Urinary bladder (tissue), 2 donors: ENCODE results near the gene TXNIP. TPM values are rescaled to one million over a fixed set of nuclear protein-coding genes. Genes with fewer than 3 reads are reported as not detected.

Experiments
- polyA plus RNA-seq: library from polyadenylated mRNA; stranded (reverse); fragments of 200-250 nt; gene quantifications from one replicate; pipeline ENCODE4 v1.2.3, GENCODE V29; 2013
- total RNA-seq: library from RNA; depleted of rRNA; stranded (reverse); fragments of >200 nt; gene quantifications from one replicate; pipeline ENCODE4 v1.2.3, GENCODE V29; 2014
- donor health status: healthy.

Gene TXNIP
- total and polyA plus RNA-seq, 2 donors: 920 to 1,029 TPM

Other genes starting within 250 kb of the TXNIP start
- gene RNF115, start 172.5 kb downstream of the TXNIP start, total RNA-seq: 32.4 TPM
- gene RNF115, start 172.5 kb downstream of the TXNIP start, polyA plus RNA-seq: 9.1 TPM
- 25.6 TPM for gene POLR3C, start 172.4 kb downstream of the TXNIP start, total RNA-seq
- gene POLR3C, start 172.4 kb downstream of the TXNIP start, polyA plus RNA-seq: 23.5 TPM
- 5.9 TPM for gene NUDT17, start 150.9 kb downstream of the TXNIP start, total RNA-seq
- gene NUDT17, start 150.9 kb downstream of the TXNIP start, polyA plus RNA-seq: 5.0 TPM
- 27.0 TPM for gene PIAS3, start 137.5 kb downstream of the TXNIP start, total RNA-seq
- gene PIAS3, start 137.5 kb downstream of the TXNIP start, polyA plus RNA-seq: 48.1 TPM
- 2.2 TPM for gene ANKRD35, start 110.7 kb downstream of the TXNIP start, total RNA-seq
- 13.2 TPM for gene ANKRD35, start 110.7 kb downstream of the TXNIP start, polyA plus RNA-seq
- 3.5 TPM for gene ITGA10, start 86.5 kb downstream of the TXNIP start, total RNA-seq
- 6.2 TPM for gene ITGA10, start 86.5 kb downstream of the TXNIP start, polyA plus RNA-seq
- gene PEX11B, start 77.9 kb downstream of the TXNIP start, total RNA-seq: 26.4 TPM
- gene PEX11B, start 77.9 kb downstream of the TXNIP start, polyA plus RNA-seq: 29.9 TPM
- 51.3 TPM for gene RBM8A, start 69.1 kb downstream of the TXNIP start, total RNA-seq
- 107 TPM for gene RBM8A, start 69.1 kb downstream of the TXNIP start, polyA plus RNA-seq
- gene LIX1L, start 38.6 kb downstream of the TXNIP start, total RNA-seq: 29.6 TPM
- 25.6 TPM for gene LIX1L, start 38.6 kb downstream of the TXNIP start, polyA plus RNA-seq
- 0.21 TPM for gene ANKRD34A, start 32.0 kb downstream of the TXNIP start, total RNA-seq
- 1.4 TPM for gene ANKRD34A, start 32.0 kb downstream of the TXNIP start, polyA plus RNA-seq
- gene POLR3GL, start 31.9 kb downstream of the TXNIP start, total RNA-seq: 16.5 TPM
- gene POLR3GL, start 31.9 kb downstream of the TXNIP start, polyA plus RNA-seq: 46.6 TPM
- 9.4 TPM for gene HJV, start 25.2 kb upstream of the TXNIP start, total RNA-seq
- 0.11 TPM for gene HJV, start 25.2 kb upstream of the TXNIP start, polyA plus RNA-seq
- gene NBPF10, start 148.2 kb upstream of the TXNIP start, total RNA-seq: 4.7 TPM
- gene NBPF10, start 148.2 kb upstream of the TXNIP start, polyA plus RNA-seq: 0.71 TPM
- 104 TPM for gene NOTCH2NLA, start 232.4 kb upstream of the TXNIP start, total RNA-seq
- gene NOTCH2NLA, start 232.4 kb upstream of the TXNIP start, polyA plus RNA-seq: 17.6 TPM